Measurements from ENCODE around the gene SPTAN1. TPM values are rescaled to one million over a fixed set of nuclear protein-coding genes. Genes with fewer than 3 reads are reported as not detected.
"Not testable (repeated sequence)": the region's sequence is repeated elsewhere in the genome, so short reads cannot be mapped to it uniquely, and the experiment has no call there.

The SPTAN1 gene
- total RNA-seq, 6 experiments from 2014 or later, result 74.6 to 141 (median 98.6) TPM

DNA sequence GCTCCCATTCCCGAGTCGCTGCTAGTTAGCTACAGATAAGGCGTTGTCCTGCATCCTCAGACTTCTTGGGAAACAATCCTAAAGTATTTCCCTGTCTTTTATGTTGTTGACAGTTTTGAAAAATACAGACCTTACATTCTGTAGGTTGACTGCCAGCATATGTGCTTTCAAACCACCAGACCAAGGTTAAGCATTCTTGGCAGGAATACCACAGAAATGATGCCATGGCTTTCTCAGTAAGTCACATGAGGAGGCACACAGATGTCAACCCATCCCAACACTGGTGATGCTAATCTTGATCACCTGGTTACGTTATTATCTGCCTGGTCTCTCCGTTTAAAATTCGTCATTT is 47.0 kb upstream of the SPTAN1 start:
- TF ChIP-seq POLR2A (IDR thresholded peaks at IDR 0.05), result no peak
- TF ChIP-seq, protein P1, sequence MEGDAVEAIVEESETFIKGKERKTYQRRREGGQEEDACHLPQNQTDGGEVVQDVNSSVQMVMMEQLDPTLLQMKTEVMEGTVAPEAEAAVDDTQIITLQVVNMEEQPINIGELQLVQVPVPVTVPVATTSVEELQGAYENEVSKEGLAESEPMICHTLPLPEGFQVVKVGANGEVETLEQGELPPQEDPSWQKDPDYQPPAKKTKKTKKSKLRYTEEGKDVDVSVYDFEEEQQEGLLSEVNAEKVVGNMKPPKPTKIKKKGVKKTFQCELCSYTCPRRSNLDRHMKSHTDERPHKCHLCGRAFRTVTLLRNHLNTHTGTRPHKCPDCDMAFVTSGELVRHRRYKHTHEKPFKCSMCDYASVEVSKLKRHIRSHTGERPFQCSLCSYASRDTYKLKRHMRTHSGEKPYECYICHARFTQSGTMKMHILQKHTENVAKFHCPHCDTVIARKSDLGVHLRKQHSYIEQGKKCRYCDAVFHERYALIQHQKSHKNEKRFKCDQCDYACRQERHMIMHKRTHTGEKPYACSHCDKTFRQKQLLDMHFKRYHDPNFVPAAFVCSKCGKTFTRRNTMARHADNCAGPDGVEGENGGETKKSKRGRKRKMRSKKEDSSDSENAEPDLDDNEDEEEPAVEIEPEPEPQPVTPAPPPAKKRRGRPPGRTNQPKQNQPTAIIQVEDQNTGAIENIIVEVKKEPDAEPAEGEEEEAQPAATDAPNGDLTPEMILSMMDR (IDR thresholded peaks at IDR 0.05), result no peak
- intact Hi-C loops (cut with DNase I), result no loop called here
- Histone ChIP-seq H3K36me3 (peaks cover 0 to 15% (median 0%) of the 10 kb centered on the region in 4 donors), H3K9me3 (no peaks in the 10 kb centered on the region), H3K27me3 (no peaks in the 10 kb centered on the region), H3K4me1 (peaks cover 0 to 30% (median 8%) of the 10 kb centered on the region in 4 donors), H3K4me3 (peak overlapping the region; percentile 83 to 93 (median 86)), H3K27ac (no peak overlapping the region)
- ATAC-seq (no peak), DNase-seq (no peak)
- WGBS (ENCODE audit: insufficient coverage, low coverage, low lambda C conversion rate, missing lambda C conversion rate), result 35% methylated on average over 6 of the region's 6 CpGs

DNA sequence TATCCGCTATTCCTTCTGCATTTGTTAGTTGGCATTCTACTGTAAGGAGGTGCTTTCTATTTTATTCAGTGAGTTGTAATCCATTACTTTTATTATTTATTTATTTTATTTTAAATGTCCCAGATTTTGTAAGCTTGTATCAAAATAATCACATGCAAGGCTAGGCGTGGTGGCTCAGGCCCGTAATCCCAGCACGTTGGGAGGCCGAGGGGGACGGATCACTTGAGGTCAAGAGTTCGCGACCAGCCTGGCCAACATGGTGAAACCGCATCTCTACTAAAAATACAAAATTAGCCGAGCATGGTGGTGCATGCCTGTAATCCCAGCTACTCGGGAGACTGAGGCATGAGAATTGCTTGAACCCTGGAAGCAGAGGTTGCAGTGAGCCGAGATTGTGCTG is 46.5 kb upstream of the SPTAN1 start:
- H3K27me3 ChIP-seq; ATAC-seq; H3K4me3 ChIP-seq; intact Hi-C loops (cut with DNase I); DNase-seq; H3K27ac ChIP-seq; H3K9me3 ChIP-seq: not testable (repeated sequence)
- Histone ChIP-seq H3K4me1 (peaks cover 0 to 30% (median 8%) of the 10 kb centered on the region in 4 donors), H3K36me3 (peaks cover 0 to 15% (median 1%) of the 10 kb centered on the region in 4 donors)
- WGBS (ENCODE audit: insufficient coverage, low coverage, low lambda C conversion rate, missing lambda C conversion rate), result 89% methylated on average over 12 of the region's 12 CpGs

DNA sequence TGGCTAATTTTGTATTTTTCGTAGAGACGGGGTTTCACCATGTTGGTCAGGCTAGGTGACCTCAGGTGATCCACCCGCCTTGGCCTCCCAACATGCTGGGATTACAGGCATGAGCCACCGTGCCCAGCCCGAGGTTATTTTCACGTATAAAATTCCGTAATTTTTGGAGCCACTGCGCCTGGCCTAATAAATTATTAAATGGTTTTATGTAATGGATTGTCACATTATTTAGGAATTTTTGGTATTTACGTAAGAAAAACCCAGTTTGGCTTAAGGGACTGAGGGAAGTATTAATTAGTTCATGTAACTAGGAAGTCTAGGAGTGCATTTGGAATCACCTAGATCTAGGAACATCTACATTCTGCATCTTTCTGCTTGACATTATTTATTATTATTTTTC is 39.6 kb upstream of the SPTAN1 start:
- ATAC-seq (no peak), DNase-seq (no peak)
- H3K4me3 ChIP-seq, result no peak overlapping the region
- no peaks in the 10 kb centered on the region for H3K4me1 ChIP-seq
- WGBS (ENCODE audit: insufficient coverage, low coverage, low lambda C conversion rate, missing lambda C conversion rate), result over 99% methylated on average over 7 of the region's 9 CpGs
- intact Hi-C loops (cut with DNase I), result no loop called here
- peaks cover 0 to 47% (median 21%) of the 10 kb centered on the region in 4 donors for H3K36me3 ChIP-seq
- H3K27ac ChIP-seq, result no peak overlapping the region
- H3K9me3 ChIP-seq, result no peaks in the 10 kb centered on the region
- H3K27me3 ChIP-seq, result no peaks in the 10 kb centered on the region
- no peak for TF ChIP-seq POLR2A (IDR thresholded peaks at IDR 0.05)
- TF ChIP-seq, protein P1 (IDR thresholded peaks at IDR 0.05), result no peak

DNA sequence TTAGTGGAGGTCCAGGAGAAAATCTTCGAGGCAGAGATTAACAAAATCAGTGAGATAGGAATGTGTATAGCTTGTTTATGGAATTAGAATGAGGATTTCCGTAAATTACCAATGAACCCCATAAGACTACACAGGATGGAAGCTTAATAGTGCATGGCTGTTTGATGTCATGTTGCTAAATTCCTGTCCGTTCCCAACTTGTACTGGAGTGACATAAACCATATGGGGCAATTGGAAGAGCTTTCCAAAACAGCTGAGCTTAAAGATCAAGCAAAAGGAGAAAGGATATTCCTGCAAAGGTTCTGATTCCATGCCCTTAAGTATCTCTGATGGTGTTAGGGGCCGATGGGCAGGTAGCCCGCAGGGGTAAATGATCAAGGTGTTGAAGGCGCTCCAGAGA is 30.4 kb upstream of the SPTAN1 start:
- Histone ChIP-seq H3K4me1 (peaks cover 0 to 16% (median 6%) of the 10 kb centered on the region in 4 donors), H3K27ac (no peak overlapping the region), H3K9me3 (no peaks in the 10 kb centered on the region), H3K36me3 (peaks cover 0 to 47% (median 9%) of the 10 kb centered on the region in 4 donors), H3K27me3 (no peaks in the 10 kb centered on the region), H3K4me3 (no peak overlapping the region)
- 85% methylated on average over 5 of the region's 6 CpGs for WGBS (ENCODE audit: insufficient coverage, low coverage, low lambda C conversion rate, missing lambda C conversion rate)
- intact Hi-C loops (cut with DNase I), result loop anchor here in 1 of 2 donors (10.0 kb wide), 1 partner anchor 63 kb away; no protein-coding TSS in a partner anchor
- ATAC-seq (no peak), DNase-seq (no peak)
- no peak for TF ChIP-seq POLR2A (IDR thresholded peaks at IDR 0.05)
- TF ChIP-seq, protein P1 (IDR thresholded peaks at IDR 0.05), result no peak

- Histone ChIP-seq H3K36me3 (peaks cover 0 to 47% (median 14%) of the 10 kb centered on the region in 4 donors), H3K4me1 (peaks cover 0 to 16% (median 6%) of the 10 kb centered on the region in 4 donors), H3K4me3 (no peak overlapping the region), H3K27ac (peak overlapping the region in 2 of 3 donors; percentile 66 to 67), H3K27me3 (no peaks in the 10 kb centered on the region), H3K9me3 (no peaks in the 10 kb centered on the region)
- DNase-seq (peak; percentile 79 to 89 (median 86)), ATAC-seq (peak; percentile 98 to 99 (median 99))
- WGBS (ENCODE audit: insufficient coverage, low coverage, low lambda C conversion rate, missing lambda C conversion rate), result 28% methylated on average over 4 of the region's 13 CpGs
- intact Hi-C loops (cut with DNase I), result loop anchor here in 1 of 2 donors (10.0 kb wide), 1 partner anchor 61 kb away; no protein-coding TSS in a partner anchor
- TF ChIP-seq, protein P1 (IDR thresholded peaks at IDR 0.05), result no peak
- no peak for TF ChIP-seq POLR2A (IDR thresholded peaks at IDR 0.05)
These were observed 29.0 kb upstream of the SPTAN1 start for GRCh38 chr9:128523199-128523925.

All from right lobe of liver (tissue), 6 donors.